Measurements from ENCODE around the gene FN3K.
"Not testable (repeated sequence)": the region's sequence is repeated elsewhere in the genome, so short reads cannot be mapped to it uniquely, and the experiment has no call there.

FN3K gene

DNA sequence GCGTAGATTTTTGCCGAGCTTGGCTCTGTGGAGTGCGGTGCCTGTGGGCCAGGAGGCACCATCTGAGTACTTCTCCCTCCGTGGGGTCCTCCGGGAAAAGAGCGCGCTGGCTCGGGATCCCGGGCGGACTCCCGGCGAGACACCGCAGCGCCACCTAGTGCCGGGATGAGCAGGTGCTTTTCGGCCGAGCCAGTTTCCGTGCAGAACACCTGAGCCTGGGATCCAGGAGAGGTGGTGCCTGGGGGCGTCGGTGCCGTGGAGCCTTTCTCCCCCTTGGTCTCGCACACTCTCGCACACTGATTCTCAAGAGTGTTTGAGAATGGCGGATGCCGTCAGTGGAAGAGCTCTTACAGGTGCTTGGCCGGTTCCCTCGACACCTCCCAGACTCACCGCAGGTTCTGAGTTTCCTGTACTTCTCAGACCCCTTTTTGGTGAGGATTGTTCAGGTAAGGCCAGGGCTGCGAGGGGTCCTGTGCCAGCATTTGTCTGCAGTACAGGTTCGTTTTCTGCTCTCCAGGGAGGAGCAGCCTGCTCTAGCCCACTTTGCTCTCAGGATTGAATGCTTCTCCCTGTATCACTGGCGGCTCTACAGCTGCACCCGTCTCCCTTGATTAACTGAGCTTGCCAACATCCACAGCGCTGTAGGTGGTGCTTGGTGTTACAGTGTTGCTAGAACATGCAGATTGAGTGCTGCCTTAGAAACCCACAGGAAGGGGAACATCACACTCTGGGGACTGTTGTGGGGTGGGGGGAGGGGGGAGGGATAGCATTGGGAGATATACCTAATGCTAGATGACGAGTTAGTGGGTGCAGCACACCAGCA, 39.8 kb downstream of the FN3K start:
- peak; percentile 11 for DNase-seq

DNA sequence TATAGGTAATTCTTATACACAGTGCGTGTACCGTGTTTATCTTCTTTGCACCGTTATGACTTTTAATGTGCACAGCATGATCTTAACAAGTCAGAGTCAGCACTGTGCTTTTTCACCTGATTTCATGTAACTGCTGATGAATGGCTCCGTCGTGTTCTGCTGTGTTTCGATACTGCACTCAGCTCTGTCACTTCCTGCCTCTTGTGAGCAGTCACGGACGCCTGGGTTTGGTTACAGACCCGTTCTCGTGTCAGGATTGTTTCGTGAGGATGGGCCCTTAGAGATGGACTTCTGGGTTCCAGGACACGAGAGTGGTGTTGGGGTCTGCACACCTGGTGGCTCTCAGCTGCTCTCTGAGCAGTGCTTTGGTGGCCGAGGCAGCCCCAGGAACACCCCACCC, 41.0 kb downstream of the FN3K start:
- DNase-seq: no peak

- DNase-seq: not testable (repeated sequence)
These were observed 42.5 kb downstream of the FN3K start for GRCh38 chr17:82777778-82778375.

DNA sequence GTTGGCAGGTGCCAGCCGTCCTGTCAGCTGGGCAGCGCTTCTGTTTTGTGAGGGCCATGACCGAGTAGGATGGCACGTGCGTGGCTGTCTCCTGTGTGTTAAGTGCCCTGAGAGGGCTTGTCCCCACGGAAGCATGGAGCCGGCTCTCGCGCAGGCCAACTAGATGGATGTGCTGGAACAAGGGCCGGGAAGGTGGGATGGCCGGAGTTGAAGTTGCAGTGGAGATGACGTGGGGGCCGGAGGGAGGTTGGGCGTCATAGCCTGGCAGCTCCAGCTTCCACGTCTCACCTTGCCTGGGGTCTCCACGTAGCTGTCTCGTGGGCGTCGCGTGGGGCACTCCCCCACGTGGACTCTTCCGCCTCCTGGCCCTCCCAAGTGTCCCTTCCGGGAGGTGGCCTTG, 44.1 kb downstream of the FN3K start:
- no peak for DNase-seq

DNA sequence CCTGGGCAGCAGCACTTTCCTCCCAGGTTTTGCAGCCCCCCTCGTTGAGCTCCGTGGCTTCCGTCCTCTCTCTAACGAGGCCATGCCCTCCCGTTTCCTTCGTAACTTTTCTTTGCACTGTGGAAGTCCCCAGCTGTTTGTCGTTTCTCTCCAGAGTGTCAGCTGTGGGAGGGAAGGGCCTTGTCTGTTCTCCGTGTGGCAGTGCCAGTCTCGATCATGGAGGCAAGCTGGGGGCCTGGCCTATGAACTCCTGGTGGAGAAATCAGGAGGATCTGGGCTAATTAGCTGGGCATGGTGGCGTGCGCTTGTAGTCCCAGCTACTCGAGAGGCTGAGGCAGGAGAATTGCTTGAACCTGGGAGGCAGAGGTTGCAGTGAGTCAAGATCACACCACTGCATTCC, 44.8 kb downstream of the FN3K start:
- DNase-seq: no peak

- no peak for DNase-seq
These were observed 45.8 kb downstream of the FN3K start for GRCh38 chr17:82780971-82781893.

DNA sequence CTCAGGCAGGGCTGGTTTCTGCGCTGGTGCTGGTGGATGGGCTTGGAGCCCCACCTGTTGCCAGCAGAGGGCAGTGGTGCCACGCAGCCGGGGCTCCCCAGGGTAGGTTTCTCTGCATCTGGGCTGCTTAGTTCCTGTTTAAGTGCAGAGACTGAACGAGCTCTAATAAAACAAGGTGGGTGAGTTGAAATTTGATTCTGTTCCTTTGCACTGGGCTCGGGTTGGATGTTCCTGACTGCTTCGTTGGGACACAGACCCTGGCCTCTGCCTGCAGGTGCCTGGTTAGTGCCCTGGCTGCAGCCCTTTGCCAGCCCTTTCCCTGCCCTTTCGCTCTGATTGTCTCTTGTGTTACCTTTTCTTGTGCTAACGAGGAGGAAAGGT, 46.5 kb downstream of the FN3K start:
- DNase-seq: peak; percentile 83

DNA sequence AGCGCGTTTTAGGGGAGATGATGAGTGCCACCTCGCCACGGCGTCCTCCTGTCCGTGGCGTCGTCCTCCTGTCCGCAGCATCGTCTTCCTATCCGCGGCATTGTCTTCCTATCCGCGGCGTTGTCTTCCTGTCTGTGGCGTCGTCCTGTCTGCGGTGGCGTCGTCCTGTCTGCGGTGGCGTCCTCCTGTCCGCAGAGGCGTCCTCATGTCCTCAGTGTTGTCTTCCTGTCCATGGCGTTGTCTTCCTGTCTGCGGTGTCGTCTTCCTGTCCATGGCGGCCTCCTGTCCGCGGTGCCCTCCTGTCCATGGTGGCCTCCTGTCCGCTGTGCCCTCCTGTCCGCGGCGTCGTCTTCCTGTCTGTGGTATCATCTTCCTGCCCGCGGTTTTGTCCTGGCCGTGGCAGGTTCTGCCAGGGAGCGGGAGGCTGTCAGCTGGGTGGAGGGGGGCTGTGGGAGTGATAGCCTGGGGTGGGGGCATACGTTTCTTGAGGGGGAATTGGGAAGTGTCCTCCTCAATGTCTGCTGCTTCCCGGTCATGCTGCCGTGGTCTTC, 47.3 kb downstream of the FN3K start:
- no peak for DNase-seq

GRCh38 chr17:82783498-82783897, 48.1 kb downstream of the FN3K start:
- no peak for DNase-seq

- not testable (repeated sequence) for DNase-seq
These were observed 50.2 kb downstream of the FN3K start for GRCh38 chr17:82785581-82785980.

GRCh38 chr17:82786427-82786826, 51.0 kb downstream of the FN3K start:
- DNase-seq: no peak

DNA sequence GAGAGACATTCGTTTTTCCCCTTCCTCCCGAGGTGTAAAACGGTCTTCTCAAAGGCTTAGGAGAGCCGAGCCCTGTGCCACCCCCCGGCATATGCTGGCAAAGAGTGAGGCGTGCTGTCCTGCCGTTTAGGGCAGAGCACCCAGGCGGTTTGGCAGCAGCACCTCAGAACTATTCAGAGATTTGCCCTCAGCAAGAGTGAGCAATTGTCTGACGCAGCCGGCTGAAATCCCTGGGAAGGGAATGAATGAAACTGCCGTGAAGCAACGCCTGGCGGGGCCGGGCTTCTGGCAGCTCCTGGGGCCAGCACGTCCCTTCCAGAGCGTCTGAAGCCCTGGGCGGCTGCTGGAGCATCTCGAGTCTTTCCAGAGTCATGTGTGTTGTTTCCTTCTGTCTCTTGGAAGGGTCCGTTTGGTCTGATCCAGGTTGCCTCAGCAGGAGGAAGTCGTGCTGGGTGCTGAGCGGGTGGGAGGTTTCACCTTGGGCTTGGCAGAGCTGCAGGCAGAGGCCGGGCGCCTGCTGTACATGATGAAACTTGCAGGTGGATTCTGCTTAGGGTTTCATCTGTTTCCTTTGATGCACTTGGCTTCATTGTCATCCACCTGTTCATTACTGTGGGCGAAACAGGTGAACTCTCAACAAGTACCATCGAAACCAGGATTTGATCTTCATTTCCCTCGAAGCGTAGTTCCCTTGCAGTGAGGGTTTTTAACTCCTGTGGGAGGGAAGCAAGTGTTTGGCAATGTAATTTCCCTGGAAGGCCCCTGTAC, 51.9 kb downstream of the FN3K start:
- no peak for DNase-seq

DNA sequence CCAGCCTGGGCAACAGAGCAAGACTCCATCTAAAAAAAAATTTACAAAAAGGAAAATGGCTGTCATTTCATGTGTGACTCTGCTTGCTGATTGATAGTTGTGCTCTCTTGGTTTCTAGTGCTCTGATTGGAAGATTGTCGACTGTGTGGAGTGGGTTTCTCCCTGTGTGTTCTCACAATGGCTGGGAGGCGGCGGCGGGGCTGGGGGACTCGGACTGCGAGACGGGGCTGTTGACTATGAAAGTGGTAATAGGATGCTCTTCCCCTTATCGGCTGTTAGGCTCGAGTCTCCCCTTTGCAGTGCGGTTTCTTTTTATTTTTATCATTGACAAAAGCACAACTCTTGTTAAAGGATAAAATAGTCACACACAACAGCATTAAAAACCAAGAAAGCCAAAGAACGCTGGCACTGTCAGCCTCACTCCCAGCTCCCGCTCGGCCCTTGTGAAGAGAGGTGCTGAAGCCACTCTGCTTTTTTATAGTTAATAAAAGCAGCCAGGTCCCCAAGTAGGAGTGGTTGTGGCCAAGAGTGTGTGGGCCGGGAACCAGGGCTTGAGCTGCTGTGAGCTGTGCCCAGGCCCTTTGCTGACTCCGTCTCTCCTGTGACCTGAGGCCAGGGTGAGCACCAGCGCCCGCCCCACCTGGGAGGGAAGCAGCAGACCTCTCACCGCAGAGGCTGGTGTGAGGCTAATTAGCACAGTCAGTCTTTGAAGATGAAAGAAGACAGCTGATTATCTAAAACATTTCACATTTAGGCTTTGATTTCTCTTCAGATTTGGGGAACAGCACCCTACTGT, 53.0 kb downstream of the FN3K start:
- no peak for DNase-seq

- DNase-seq: no peak
These were observed 53.7 kb downstream of the FN3K start for GRCh38 chr17:82789051-82789592.

- DNase-seq: no peak
These were observed 54.4 kb downstream of the FN3K start for GRCh38 chr17:82789806-82790205.

DNA sequence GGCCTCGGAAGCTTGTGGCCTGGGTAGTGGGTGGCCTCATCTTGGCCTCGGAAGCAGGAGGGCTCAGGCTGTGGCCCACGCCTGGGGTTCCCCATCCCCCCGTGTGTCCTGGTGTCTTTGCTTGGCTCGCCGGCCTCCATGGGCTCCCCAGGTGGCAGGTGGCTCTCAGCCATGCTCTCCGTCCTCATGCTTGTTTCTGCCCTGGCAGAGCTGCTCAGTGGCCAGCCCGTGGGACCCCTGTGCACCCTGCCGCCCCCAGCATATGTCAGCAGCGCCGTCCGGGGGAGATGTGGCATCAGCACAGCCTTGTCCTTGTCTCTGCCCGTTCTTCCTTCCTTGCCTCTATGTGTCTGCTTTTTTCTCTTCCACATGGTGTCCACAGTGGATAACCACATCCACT, 55.0 kb downstream of the FN3K start:
- no peak for DNase-seq

DNA sequence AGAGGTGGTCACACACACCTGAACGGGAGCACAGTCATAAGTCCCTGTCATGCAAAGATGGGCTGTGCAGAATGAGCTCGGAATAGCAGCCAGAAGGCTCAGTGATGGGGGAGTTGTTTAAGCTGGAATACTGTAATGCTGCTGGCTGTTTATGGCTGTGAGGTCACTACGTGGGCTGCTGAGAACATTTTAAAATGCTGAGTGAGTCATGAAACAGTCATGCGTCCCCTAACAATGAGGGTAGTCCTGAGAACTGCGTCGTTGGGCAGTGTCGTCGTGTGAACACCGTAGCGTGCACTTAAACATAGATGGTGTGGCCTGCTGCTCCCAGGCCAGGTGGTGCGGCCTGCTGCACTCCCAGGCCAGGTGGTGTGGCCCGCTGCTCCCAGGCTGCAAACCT, 56.1 kb downstream of the FN3K start:
- DNase-seq: no peak

GRCh38 chr17:82793974-82794630, 58.7 kb downstream of the FN3K start:
- no peak for DNase-seq

GRCh38 chr17:82794781-82795482, 59.5 kb downstream of the FN3K start:
- DNase-seq: no peak

DNA sequence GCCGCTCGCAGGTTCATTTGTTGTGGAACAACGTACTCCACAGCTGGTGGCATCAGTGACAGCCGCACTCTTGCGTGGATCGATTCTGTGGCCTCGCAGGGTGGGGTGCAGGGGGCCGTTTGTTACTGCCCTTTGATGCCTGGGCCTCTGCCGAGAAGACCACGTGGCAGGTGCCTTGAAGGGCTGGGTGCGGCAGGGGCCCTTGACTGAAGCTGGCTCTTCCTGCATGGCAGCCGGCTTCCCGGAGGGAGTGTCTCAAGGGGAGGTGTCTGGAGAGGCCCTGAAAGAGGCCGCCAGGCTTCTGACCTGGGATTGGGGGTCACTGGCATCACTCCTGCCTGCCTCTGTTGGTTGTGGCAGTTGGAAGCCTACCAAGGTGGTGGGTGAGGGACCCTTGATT, 60.2 kb downstream of the FN3K start:
- no peak for DNase-seq
